OCI-LY7 (cell line): Measurements from ENCODE around the gene MRPS2.

ENCODE experiments used
- CTCF ChIP-seq: fragments of 200-600 bp; sonication (generic); conservative IDR thresholded peaks from 2 replicates; pipeline ENCODE4 v1.5.1; 2014; ENCODE audit warnings: mild to moderate bottlenecking, antibody characterized with exemption, low read length, moderate library complexity, mixed read lengths
- EZH2phosphoT487 ChIP-seq: fragments of 200-600 bp; sonication (generic); IDR thresholded peaks from 2 replicates; pipeline ENCODE4 v1.6.1; 2018; ENCODE audit warnings: low read depth, borderline replicate concordance, mild to moderate bottlenecking, mixed run types, antibody characterized with exemption, low read length, moderate library complexity, mixed read lengths

DNA sequence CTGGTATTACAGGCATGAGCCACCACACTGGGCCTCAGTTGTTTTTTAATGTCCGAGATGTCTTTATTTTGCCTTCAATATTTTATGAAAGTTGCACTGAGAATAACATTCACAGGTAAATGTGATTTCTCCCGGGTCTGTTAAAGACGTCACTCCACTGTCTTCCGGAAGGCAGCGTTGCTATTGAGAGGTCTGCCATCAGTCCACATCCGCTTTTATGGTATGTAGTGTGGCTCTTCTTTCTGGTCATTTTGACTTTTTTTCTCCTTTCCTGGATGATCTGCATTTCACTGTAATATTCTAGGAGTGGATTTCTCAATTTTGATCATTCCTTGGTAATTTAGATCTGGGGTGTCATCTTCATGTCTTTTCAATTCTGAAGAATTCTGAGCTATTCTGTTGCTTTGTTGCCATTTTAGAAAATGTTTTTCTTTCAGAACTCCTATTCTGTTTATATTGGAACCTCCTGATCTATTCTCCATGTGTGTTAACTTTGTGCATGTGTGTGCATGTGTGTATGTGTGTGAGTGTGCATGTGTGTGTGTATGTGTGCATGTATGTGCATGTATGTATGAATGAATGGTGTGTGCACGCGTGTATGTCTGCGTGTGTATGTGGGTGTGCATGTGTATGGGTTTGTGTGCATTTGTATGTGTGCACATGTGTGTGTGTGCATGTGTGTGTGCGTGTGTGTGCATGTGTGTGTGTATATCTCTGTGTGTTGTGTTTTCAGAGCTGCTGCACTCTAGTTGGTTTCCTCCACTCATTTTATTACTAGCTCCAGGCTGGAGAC lies 18.9 kb downstream of the MRPS2 start:
- TF ChIP-seq CTCF (no peak), EZH2phosphoT487 (no peak)
